IPS-NIHi7 (cell line): ENCODE measurements around the gene MCC.
"Not testable (repeated sequence)": the region's sequence is repeated elsewhere in the genome, so short reads cannot be mapped to it uniquely, and the experiment has no call there.

ENCODE experiments used
- DNase-seq: peaks from one replicate; pipeline ENCODE4 v3.0.0; 2012; ENCODE audit warnings: mixed read lengths; ENCODE audit errors: extremely low spot score

Gene MCC

GRCh38 chr5:113490317-113490716 is 2.1 kb upstream of the MCC start:
- no peak for DNase-seq

GRCh38 chr5:113489299-113489698 is 1.0 kb upstream of the MCC start:
- DNase-seq, result no peak

DNA sequence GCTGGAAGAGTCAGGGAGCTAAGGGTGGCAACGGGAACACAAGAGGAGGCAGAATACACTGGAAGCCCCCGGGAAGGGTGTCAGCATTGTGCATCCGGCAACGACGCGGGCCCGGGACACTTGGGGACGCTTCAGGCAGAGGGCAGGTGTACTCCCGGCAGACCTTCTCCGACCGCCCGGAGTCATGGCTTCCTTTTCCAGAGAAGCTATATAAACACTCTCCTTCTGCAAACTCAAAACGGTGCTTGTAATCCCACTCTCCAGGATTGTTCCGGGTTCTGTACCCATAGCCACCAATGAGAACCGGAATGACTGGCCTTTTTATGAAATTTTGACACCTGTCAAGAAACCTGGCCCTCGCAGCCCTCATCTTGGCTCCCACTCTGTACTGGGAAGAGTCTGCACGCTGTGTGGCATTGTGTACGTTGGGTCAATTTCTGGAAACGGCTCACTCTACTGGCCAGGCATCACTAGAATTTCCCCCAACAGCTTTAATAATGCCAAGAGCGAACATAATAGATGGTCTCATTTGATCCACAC is 462 bp upstream of the MCC start:
- DNase-seq, result no peak

- DNase-seq, result peak; percentile 49
Measured at GRCh38 chr5:113487416-113487780, 855 bp downstream of the MCC start.

DNA sequence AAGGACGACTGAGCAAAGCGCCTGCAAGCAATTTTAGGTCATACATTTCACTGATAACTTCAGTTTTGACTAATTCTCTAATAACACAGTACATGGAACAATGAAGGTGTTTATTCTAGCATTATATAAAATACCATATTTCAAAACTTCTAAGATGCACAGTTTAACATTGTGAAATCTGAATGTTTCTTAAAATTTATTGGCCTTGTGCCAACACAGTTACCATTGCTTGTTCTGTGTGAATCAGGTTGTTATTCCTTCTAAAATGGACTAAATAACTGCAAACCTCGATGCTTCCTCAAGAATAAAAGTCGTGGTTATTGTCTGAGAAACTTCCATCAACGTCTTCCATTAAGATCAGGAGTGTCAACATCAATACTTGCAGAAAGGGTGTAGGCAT is 8.0 kb downstream of the MCC start:
- DNase-seq, result no peak

DNA sequence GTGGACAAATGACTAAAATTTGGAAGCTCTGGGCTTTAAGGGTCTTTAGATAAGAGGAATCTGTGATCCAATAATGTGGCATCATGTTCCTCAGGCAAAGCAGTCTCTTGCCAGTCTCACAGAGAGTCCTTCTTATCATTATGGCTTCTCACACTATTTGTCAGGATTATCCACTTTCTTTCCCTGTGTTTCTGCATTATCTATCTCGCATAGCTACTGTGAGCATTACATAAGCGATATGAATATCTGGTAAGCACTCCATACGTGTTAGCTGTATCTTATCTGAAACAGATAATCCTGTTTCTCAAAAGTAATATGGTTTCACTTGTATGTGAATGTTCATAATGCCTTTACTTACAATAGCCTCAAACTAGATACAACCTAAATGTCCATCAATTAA is 9.6 kb downstream of the MCC start:
- no peak for DNase-seq

DNA sequence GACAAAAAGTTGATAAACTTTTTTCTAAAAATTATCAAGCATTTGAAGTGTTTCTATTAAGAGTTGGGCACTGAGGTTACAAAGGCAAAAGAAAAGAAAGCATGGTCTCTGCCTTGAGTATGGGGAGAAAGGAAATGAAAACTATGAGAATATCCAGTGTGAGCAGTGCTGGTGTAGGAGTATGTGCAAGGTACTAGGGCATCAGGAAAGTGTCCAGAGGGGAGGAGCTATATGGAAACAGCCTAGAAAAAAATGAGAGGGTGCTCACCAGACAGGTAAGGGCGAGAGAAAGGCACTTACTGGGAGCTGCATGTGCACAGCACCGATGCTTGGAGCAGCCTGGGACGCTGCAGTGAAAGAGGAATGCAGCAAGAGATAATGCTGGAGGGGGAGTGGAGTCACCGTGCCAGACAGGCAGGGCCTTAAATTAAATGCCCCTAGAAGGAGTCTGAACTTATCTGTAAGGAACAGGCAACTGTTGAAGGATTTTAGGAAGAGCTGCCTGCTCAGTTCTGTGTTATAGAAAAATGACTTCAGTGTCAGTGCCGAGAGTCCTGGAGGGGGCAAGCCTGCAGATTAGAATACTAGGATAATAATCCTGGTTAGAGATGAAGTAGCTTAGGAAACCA is 14.0 kb downstream of the MCC start:
- no peak for DNase-seq

DNA sequence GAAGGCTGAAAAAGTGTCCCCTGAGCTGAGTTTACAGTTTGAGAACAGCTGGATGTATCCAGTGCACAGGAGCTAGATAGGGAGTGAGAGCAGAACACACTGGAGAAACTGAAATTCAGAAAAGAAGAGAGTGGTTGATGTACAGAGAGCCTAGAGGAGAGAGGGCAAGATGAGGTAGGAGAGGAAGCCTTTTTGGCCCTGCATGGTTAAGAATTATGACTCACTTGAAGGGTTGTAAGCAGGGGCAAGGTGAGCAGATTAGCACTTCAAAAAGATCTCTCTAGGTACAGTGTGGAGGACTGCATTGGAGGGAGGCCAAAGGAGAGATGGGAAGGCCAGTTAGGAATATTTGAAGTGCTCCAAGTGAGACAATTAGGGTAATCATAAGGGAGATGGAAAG is 25.2 kb downstream of the MCC start:
- no peak for DNase-seq

DNA sequence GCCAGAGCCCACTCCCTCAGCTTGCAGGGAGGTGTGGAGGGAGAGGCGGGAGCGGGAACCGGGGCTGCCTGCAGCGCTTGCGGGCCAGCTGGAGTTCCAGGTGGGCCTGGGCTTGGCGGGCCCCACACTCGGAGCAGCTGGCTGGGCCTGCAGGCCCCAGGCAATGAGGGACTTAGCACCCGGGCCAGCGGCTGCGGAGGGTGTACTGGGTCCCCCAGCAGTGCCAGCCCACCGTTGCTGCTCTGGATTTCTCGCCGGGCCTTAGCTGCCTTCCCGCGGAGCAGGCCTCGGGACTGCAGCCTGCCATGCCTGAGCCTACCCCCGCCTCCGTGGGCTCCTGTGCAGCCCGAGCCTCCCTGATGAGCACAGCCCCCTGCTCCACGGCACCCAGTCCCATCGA is 31.1 kb downstream of the MCC start:
- DNase-seq, result not testable (repeated sequence)

DNA sequence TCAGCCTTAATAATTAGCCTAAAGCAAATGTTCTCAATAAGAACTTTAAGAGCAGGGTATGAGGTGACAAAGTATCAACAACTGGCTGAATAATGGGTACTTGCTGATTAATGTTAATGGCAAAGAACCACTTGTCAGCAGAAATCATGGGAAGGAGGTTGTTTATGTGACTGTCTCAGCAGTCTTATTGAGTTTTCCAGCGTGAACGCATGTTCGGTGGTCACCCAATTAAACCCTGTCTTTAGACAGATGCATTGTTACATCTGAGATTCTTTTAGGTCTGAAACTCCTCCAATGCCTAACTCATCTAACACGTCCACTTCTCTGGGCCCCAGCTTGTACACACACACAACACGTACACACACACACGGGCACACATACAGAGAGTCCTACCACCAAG is 35.3 kb downstream of the MCC start:
- no peak for DNase-seq

DNA sequence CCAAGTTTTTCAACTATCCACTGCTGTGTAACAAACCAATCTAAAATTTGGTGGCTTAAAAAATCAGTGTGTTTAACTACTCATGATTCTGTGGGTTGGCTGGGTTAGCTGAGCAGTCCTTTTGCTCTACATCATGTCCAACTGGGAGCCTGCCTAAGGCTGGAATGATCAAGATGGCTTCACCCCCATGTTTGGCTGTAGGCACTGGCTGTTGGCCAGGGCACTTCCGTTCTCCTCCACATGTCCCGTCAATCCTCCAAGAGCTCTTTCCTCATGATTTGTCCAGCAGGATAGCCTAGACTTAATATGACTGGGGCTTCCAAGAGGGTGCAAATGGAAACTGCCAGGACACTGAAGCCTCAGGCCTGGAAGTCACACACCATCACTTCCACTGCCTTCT is 36.5 kb downstream of the MCC start:
- no peak for DNase-seq

GRCh38 chr5:113450929-113451328 is 37.3 kb downstream of the MCC start:
- DNase-seq, result no peak

- no peak for DNase-seq
Measured at GRCh38 chr5:113450462-113450861, 37.8 kb downstream of the MCC start.

DNA sequence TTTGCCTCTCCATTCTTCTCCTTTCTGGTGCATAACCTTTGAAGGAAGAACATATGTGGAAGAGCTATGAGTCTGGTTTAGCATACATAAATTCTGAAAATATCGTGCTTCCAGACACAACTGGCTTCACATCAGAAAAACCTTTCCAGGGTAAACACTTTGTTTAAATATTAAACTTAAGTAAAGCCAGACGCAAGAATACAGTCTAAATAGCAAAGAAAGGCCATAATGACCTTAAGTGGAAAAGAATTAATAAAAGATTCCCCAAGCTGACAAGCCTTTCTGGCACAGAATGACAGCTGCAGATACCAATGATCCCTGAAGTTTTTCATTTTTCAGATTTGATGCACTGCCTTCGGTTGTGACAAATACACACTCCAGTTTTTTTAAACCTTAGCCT is 40.0 kb downstream of the MCC start:
- no peak for DNase-seq

DNA sequence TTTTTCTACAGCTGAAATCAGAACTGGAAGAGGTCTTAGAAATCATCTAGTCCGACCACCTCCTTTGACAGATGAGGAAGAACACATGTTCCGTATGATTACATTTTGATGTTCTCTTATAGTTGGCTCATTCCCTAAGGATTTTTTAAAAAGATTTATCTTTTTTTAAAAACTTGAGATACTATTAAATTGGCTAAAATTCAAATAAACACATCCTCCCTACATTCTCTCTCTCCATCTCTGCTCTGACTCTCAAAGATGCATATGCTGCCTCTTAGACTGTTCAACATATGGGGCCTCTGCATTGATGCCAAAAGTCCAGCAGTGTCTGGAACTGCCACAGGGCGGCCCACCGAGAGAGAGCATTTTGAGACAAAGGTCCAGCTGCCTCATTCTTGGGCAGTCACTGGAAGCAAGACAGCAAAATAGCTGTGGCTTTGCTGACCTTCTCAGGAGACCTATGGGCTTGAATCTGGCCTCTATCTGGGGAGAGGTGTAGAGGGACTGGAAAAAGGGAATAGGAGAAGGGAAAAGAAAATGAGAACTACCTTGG is 40.7 kb downstream of the MCC start:
- no peak for DNase-seq

DNA sequence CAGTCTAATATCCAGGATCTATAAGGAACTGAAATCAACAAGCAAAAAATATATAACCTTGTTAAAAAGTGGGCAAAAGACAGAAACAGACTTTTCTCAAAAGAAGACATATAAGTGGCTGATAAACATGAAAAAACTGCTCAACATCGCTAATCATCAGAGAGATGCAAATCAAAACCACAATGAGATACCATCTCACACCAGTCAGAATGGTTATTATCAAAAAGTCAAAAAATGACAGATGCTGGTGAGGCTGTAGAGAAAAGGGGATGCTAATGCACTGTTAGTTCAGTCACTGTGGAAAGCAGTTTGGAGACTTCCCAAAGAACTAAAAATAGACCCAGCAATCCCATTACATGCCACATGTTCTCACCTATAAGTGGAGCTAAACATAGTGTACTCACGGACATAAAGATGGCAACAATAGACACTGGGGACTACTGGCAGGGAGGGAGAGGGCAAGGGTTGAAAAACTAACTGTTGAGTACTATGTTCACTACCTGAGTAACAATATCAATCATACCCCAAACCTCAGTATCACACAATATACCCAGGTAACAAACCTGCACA is 41.8 kb downstream of the MCC start:
- no peak for DNase-seq

DNA sequence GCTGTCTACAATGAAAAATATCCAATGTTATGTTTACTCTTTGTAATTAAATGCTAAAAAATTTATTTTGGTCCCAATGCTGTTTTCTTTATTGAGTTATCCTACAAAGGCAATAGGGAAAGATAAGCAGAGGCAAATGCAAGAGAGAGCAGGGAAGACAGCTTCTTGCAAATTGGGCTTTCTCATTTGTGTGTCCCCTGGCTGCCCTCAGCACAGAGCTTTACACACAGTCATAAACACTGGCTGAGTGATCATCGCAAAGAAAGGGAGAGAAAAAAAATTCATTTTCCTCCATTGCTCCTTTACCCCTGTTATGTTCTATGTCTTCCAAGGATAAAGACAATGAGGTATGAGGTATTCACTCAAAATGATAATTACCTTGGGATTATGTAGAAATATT is 51.1 kb downstream of the MCC start:
- DNase-seq, result no peak

DNA sequence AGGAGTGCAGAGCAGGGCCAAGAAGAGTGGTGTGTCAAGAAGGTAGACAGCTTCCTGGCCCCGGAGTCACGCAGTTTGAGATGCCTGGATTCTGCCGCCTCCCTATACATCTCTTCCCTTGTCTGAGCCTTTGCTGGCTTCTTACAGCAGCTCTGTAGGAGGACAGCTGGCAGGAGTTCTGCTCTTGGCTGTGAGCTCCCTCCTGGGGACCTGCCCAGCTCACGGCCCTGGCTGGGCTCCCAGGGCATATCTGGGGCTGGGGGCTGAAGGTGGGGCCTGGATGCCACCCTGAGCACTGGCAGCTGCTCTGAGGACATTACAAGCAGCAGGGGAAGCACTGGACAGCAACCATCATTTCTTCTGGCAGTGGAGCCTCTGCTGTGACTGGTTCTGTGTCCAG is 52.7 kb downstream of the MCC start:
- DNase-seq, result no peak

- DNase-seq, result no peak
Measured at GRCh38 chr5:113434889-113435288, 53.4 kb downstream of the MCC start, which contains the start of gene TSSK1B. TSSK1B (minus strand) TSS chr5:113434989; CDS start chr5:113434839, 150 bp downstream.

DNA sequence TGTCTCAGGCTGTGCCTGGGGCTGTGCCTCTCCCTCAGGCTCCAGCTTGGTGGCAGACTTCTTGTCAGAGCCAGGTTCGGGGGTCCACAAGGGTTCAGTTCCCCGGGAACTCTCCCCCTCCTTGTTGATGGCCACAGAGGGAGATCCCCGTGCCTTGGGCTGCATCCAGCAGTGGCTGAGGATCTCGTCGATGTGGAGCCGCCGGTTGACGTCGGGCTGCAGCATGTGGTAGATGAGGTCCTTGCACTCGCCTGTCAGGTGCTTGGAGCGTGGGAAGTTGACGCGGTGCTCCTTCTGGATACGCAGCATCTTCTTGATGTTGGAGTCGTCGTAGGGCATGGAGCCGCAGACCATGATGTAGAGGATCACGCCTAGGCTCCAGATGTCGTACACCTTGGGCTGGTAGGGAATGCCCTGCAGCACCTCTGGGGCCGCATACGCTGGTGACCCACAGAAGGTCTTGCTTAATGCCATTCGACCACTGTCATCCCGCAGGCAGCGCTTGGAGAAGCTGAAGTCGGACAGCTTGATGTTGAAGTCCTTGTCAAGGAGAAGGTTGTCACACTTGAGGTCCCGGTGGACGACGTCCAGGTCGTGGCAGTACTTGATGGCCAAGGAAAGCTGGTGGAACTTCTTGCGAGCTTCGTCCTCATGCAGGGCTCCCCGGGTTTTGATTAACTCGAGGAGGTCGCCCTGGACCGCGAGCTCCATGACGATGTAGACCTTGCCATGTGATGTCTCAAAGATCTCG is 54.2 kb downstream of the MCC start:
- DNase-seq, result no peak

DNA sequence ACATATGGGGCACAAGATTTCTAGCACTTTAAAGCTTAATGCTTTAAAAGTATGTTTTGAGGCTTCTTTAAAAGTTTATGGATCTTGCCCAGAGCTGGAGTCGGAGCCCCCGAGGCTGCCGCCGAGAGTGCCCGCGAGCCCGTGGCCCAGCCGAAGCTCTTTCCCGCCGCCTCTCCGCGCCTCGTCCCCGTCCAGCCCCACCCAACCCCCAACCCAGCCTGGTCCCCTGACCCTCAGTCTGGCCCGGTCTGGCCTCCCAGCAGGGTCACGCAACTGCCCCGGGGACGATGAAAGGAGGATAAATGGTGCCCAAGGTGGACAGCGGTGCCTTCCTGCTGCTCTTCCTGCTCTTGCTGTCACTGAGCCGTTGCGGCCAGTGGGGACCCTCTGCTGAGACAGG is 55.2 kb downstream of the MCC start:
- DNase-seq, result no peak

- DNase-seq, result no peak
Measured at GRCh38 chr5:113427871-113428574, 60.2 kb downstream of the MCC start.
